HepG2 (cell line): ENCODE results near the gene IKZF4. TPM values are rescaled to one million over a fixed set of nuclear protein-coding genes. Genes with fewer than 3 reads are reported as not detected.

Experiments used
- GATAD2A ChIP-seq: IDR thresholded peaks from 2 replicates; pipeline ENCODE4 v1.6.1; 2016
- NFAT5 ChIP-seq: sonication (generic); formaldehyde crosslinking; IDR thresholded peaks from 2 replicates; pipeline ENCODE4 v1.4.0; 2020; ENCODE audit warnings: missing genetic modification reagents
- SKIL ChIP-seq: sonication (generic); formaldehyde crosslinking; IDR thresholded peaks from 2 replicates; pipeline ENCODE4 v1.8.0; 2022; ENCODE audit warnings: missing genetic modification reagents, mild to moderate bottlenecking, moderate library complexity, borderline replicate concordance
- SRSF1 ChIP-seq: fragments of 200-400 bp; formaldehyde crosslinking; optimal IDR thresholded peaks from 2 replicates; pipeline ENCODE3; 2017; ENCODE audit warnings: mild to moderate bottlenecking, low read depth, low read length, moderate library complexity
- THYN1 ChIP-seq: sonication (generic); formaldehyde crosslinking; IDR thresholded peaks from 2 replicates; pipeline ENCODE4 v1.8.1; 2023; ENCODE audit warnings: low read depth, mild to moderate bottlenecking, moderate library complexity, missing genetic modification reagents, borderline replicate concordance
- XBP1 ChIP-seq: sonication (generic); formaldehyde crosslinking; IDR thresholded peaks from 2 replicates; pipeline ENCODE4 v1.5.0; 2020; ENCODE audit warnings: missing genetic modification reagents
- ZBTB4 ChIP-seq: sonication (generic); formaldehyde crosslinking; IDR thresholded peaks from 2 replicates; pipeline ENCODE4 v1.4.0; 2020; ENCODE audit warnings: missing genetic modification reagents, mild to moderate bottlenecking, borderline replicate concordance
- ZFP37 ChIP-seq: sonication (generic); formaldehyde crosslinking; IDR thresholded peaks from 2 replicates; pipeline ENCODE4 v1.4.0; 2020; ENCODE audit warnings: missing genetic modification reagents, borderline replicate concordance
- ZNF20 ChIP-seq: sonication (generic); formaldehyde crosslinking; IDR thresholded peaks from 2 replicates; pipeline ENCODE4 v1.4.0; 2020; ENCODE audit warnings: mild to moderate bottlenecking, moderate library complexity, missing genetic modification reagents
- ZNF414 ChIP-seq: sonication (generic); formaldehyde crosslinking; IDR thresholded peaks from 2 replicates; pipeline ENCODE4 v1.5.0; 2020; ENCODE audit warnings: missing genetic modification reagents
- ZNF781 ChIP-seq: sonication (generic); formaldehyde crosslinking; IDR thresholded peaks from 2 replicates; pipeline ENCODE4 v1.5.1; 2020; ENCODE audit warnings: borderline replicate concordance, mild to moderate bottlenecking, missing genetic modification reagents; ENCODE audit errors: not compliant biosample characterization
- polyA plus RNA-seq, 8 experiments: library from polyadenylated mRNA; depleted of rRNA in 3 of 8; stranded (reverse) in 7 of 8; unstranded in 1 of 8; fragments of >200 nt; fragmentation: Illumina TruSeq in 4 of 8; extraction: Trizol in 4 of 8; gene quantifications; 2 replicates each; pipeline versions ENCODE4 v1.2.1 to v1.2.3, GENCODE V29; 2011 to 2016; ENCODE audit warnings: low read depth in 4 of 8, missing spikeins in 1 of 8, mixed read lengths in 1 of 8; ENCODE audit not compliant: insufficient read depth in 1 of 8
- total RNA-seq, 5 experiments: library from RNA; depleted of rRNA; stranded (reverse); fragments of >200 nt; fragmentation: Illumina TruSeq; extraction: Trizol; gene quantifications; 2 replicates each; pipeline ENCODE4 v1.2.3, GENCODE V29; 2016; ENCODE audit warnings: low read depth in 1 of 5
- TF ChIP-seq, protein P1 (sequence below): sonication (generic); formaldehyde crosslinking; IDR thresholded peaks from 2 replicates; pipeline ENCODE4 v1.8.1; 2023; ENCODE audit warnings: missing genetic modification reagents, inconsistent platforms, borderline replicate concordance

Gene IKZF4
- total and polyA plus RNA-seq, 2 of the 13 experiments (the other 11 are each of a cell fraction or from before 2014, with no cell fraction given) = 0.58 to 2.2 TPM

- TF ChIP-seq SKIL (CRISPR knock-in tag) (peak; percentile 62), ZNF781 (peak; percentile 47), ZBTB4 (CRISPR knock-in tag) (no peak), THYN1 (CRISPR knock-in tag) (no peak), XBP1 (CRISPR knock-in tag) (0 out of 2 replicates have a peak, but pooled peaks have one; percentile 22), ZNF414 (CRISPR knock-in tag) (no peak), SRSF1 (peak; percentile 54), ZFP37 (CRISPR knock-in tag) (peak; percentile 86; the same call in 1 of the 2 replicates), GATAD2A (CRISPR knock-in tag) (peak; percentile 60), NFAT5 (CRISPR knock-in tag) (peak; percentile 92), ZNF20 (CRISPR knock-in tag) (no peak; the same call in 1 of the 2 replicates)
- TF ChIP-seq, protein P1, sequence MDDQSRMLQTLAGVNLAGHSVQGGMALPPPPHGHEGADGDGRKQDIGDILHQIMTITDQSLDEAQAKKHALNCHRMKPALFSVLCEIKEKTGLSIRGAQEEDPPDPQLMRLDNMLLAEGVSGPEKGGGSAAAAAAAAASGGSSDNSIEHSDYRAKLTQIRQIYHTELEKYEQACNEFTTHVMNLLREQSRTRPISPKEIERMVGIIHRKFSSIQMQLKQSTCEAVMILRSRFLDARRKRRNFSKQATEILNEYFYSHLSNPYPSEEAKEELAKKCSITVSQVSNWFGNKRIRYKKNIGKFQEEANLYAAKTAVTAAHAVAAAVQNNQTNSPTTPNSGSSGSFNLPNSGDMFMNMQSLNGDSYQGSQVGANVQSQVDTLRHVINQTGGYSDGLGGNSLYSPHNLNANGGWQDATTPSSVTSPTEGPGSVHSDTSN (CRISPR knock-in tag) = peak; percentile 78; the same call in 1 of the 2 replicates
Measured at GRCh38 chr12:56041552-56042429, 20.9 kb downstream of the IKZF4 start, which contains the start of gene RPS26 (continued).
